Measurements from ENCODE around the gene RALGAPA2.

The RALGAPA2 gene

GRCh38 chr20:20417876-20418676 lies 294.4 kb downstream of the RALGAPA2 start:
- Histone ChIP-seq H3K27me3 (ENCODE audit: control insufficient read depth, insufficient read depth, low read length) (no peaks in the 10 kb centered on the region), H3K4me1 (ENCODE audit: control insufficient read depth, insufficient read depth, low read length) (peaks cover 8% of the 10 kb centered on the region; the same call in 1 of the 2 replicates), H3K4me3 (ENCODE audit: low read depth, low read length) (no peak overlapping the region), H3K9me3 (ENCODE audit: control insufficient read depth, insufficient read depth, low read depth, low read length) (no peaks in the 10 kb centered on the region), H3K27ac (ENCODE audit: low read depth, low read length) (no peak overlapping the region), H3K36me3 (ENCODE audit: control insufficient read depth, insufficient read depth, low read length) (no peaks in the 10 kb centered on the region), H3K9ac (ENCODE audit: low read length) (no peak overlapping the region)

GRCh38 chr20:20415321-20415720 lies 297.1 kb downstream of the RALGAPA2 start:
- Histone ChIP-seq H3K9ac (ENCODE audit: low read length) (no peak overlapping the region), H3K4me3 (ENCODE audit: low read depth, low read length) (no peak overlapping the region), H3K36me3 (ENCODE audit: control insufficient read depth, insufficient read depth, low read length) (no peaks in the 10 kb centered on the region), H3K4me1 (ENCODE audit: control insufficient read depth, insufficient read depth, low read length) (peaks cover 23% of the 10 kb centered on the region), H3K27me3 (ENCODE audit: control insufficient read depth, insufficient read depth, low read length) (peaks cover 11% of the 10 kb centered on the region; the same call in 1 of the 2 replicates), H3K9me3 (ENCODE audit: control insufficient read depth, insufficient read depth, low read depth, low read length) (no peaks in the 10 kb centered on the region), H3K27ac (ENCODE audit: low read depth, low read length) (no peak overlapping the region)

GRCh38 chr20:20414640-20415220 lies 297.7 kb downstream of the RALGAPA2 start:
- Histone ChIP-seq H3K9ac (ENCODE audit: low read length) (no peak overlapping the region), H3K9me3 (ENCODE audit: control insufficient read depth, insufficient read depth, low read depth, low read length) (no peaks in the 10 kb centered on the region), H3K4me3 (ENCODE audit: low read depth, low read length) (no peak overlapping the region), H3K27ac (ENCODE audit: low read depth, low read length) (no peak overlapping the region), H3K36me3 (ENCODE audit: control insufficient read depth, insufficient read depth, low read length) (no peaks in the 10 kb centered on the region), H3K4me1 (ENCODE audit: control insufficient read depth, insufficient read depth, low read length) (peaks cover 24% of the 10 kb centered on the region), H3K27me3 (ENCODE audit: control insufficient read depth, insufficient read depth, low read length) (peaks cover 11% of the 10 kb centered on the region; the same call in 1 of the 2 replicates)

GRCh38 chr20:20413810-20414281 lies 298.6 kb downstream of the RALGAPA2 start:
- H3K4me1 ChIP-seq (ENCODE audit: control insufficient read depth, insufficient read depth, low read length): peaks cover 26% of the 10 kb centered on the region
- H3K9me3 ChIP-seq (ENCODE audit: control insufficient read depth, insufficient read depth, low read depth, low read length): no peaks in the 10 kb centered on the region
- no peak overlapping the region for H3K4me3 ChIP-seq (ENCODE audit: low read depth, low read length)
- no peak overlapping the region for H3K27ac ChIP-seq (ENCODE audit: low read depth, low read length)
- peaks cover 11% of the 10 kb centered on the region; the same call in 1 of the 2 replicates for H3K27me3 ChIP-seq (ENCODE audit: control insufficient read depth, insufficient read depth, low read length)
- H3K36me3 ChIP-seq (ENCODE audit: control insufficient read depth, insufficient read depth, low read length): no peaks in the 10 kb centered on the region
- no peak overlapping the region for H3K9ac ChIP-seq (ENCODE audit: low read length)

- no peaks in the 10 kb centered on the region for H3K9me3 ChIP-seq (ENCODE audit: control insufficient read depth, insufficient read depth, low read depth, low read length)
- no peak overlapping the region for H3K4me3 ChIP-seq (ENCODE audit: low read depth, low read length)
- H3K9ac ChIP-seq (ENCODE audit: low read length): no peak overlapping the region
- no peak overlapping the region for H3K27ac ChIP-seq (ENCODE audit: low read depth, low read length)
- no peaks in the 10 kb centered on the region for H3K36me3 ChIP-seq (ENCODE audit: control insufficient read depth, insufficient read depth, low read length)
- peaks cover 26% of the 10 kb centered on the region for H3K4me1 ChIP-seq (ENCODE audit: control insufficient read depth, insufficient read depth, low read length)
- H3K27me3 ChIP-seq (ENCODE audit: control insufficient read depth, insufficient read depth, low read length): peaks cover 11% of the 10 kb centered on the region; the same call in 1 of the 2 replicates
These were observed 299.7 kb downstream of the RALGAPA2 start for GRCh38 chr20:20412750-20413149.

GRCh38 chr20:20411836-20412235 lies 300.6 kb downstream of the RALGAPA2 start:
- Histone ChIP-seq H3K4me1 (ENCODE audit: control insufficient read depth, insufficient read depth, low read length) (peaks cover 26% of the 10 kb centered on the region), H3K9me3 (ENCODE audit: control insufficient read depth, insufficient read depth, low read depth, low read length) (no peaks in the 10 kb centered on the region), H3K4me3 (ENCODE audit: low read depth, low read length) (no peak overlapping the region), H3K27ac (ENCODE audit: low read depth, low read length) (no peak overlapping the region), H3K27me3 (ENCODE audit: control insufficient read depth, insufficient read depth, low read length) (peaks cover 11% of the 10 kb centered on the region; the same call in 1 of the 2 replicates), H3K36me3 (ENCODE audit: control insufficient read depth, insufficient read depth, low read length) (no peaks in the 10 kb centered on the region), H3K9ac (ENCODE audit: low read length) (no peak overlapping the region)

- H3K9me3 ChIP-seq (ENCODE audit: control insufficient read depth, insufficient read depth, low read depth, low read length): no peaks in the 10 kb centered on the region
- H3K9ac ChIP-seq (ENCODE audit: low read length): no peak overlapping the region
- no peaks in the 10 kb centered on the region for H3K36me3 ChIP-seq (ENCODE audit: control insufficient read depth, insufficient read depth, low read length)
- H3K4me1 ChIP-seq (ENCODE audit: control insufficient read depth, insufficient read depth, low read length): peaks cover 26% of the 10 kb centered on the region
- no peak overlapping the region for H3K27ac ChIP-seq (ENCODE audit: low read depth, low read length)
- no peak overlapping the region for H3K4me3 ChIP-seq (ENCODE audit: low read depth, low read length)
- H3K27me3 ChIP-seq (ENCODE audit: control insufficient read depth, insufficient read depth, low read length): peaks cover 11% of the 10 kb centered on the region; the same call in 1 of the 2 replicates
These were observed 301.0 kb downstream of the RALGAPA2 start for GRCh38 chr20:20411402-20411801.

GRCh38 chr20:20410678-20411077 lies 301.8 kb downstream of the RALGAPA2 start:
- peaks cover 26% of the 10 kb centered on the region for H3K4me1 ChIP-seq (ENCODE audit: control insufficient read depth, insufficient read depth, low read length)

GRCh38 chr20:20409331-20409730 lies 303.1 kb downstream of the RALGAPA2 start:
- Histone ChIP-seq H3K9ac (ENCODE audit: low read length) (no peak overlapping the region), H3K4me1 (ENCODE audit: control insufficient read depth, insufficient read depth, low read length) (peaks cover 26% of the 10 kb centered on the region), H3K27me3 (ENCODE audit: control insufficient read depth, insufficient read depth, low read length) (peaks cover 11% of the 10 kb centered on the region; the same call in 1 of the 2 replicates), H3K27ac (ENCODE audit: low read depth, low read length) (no peak overlapping the region), H3K9me3 (ENCODE audit: control insufficient read depth, insufficient read depth, low read depth, low read length) (no peaks in the 10 kb centered on the region), H3K4me3 (ENCODE audit: low read depth, low read length) (no peak overlapping the region), H3K36me3 (ENCODE audit: control insufficient read depth, insufficient read depth, low read length) (no peaks in the 10 kb centered on the region)

More at GRCh38 chr20:20410678-20411077, 301.8 kb downstream of the RALGAPA2 start:
- Histone ChIP-seq H3K27ac (ENCODE audit: low read depth, low read length) (no peak overlapping the region), H3K9ac (ENCODE audit: low read length) (no peak overlapping the region), H3K36me3 (ENCODE audit: control insufficient read depth, insufficient read depth, low read length) (no peaks in the 10 kb centered on the region), H3K4me3 (ENCODE audit: low read depth, low read length) (no peak overlapping the region), H3K9me3 (ENCODE audit: control insufficient read depth, insufficient read depth, low read depth, low read length) (no peaks in the 10 kb centered on the region), H3K27me3 (ENCODE audit: control insufficient read depth, insufficient read depth, low read length) (peaks cover 11% of the 10 kb centered on the region; the same call in 1 of the 2 replicates)

GRCh38 chr20:20407891-20408805 lies 304.3 kb downstream of the RALGAPA2 start:
- Histone ChIP-seq H3K4me3 (ENCODE audit: low read depth, low read length) (no peak overlapping the region), H3K4me1 (ENCODE audit: control insufficient read depth, insufficient read depth, low read length) (peaks cover 18% of the 10 kb centered on the region), H3K9me3 (ENCODE audit: control insufficient read depth, insufficient read depth, low read depth, low read length) (no peaks in the 10 kb centered on the region), H3K36me3 (ENCODE audit: control insufficient read depth, insufficient read depth, low read length) (no peaks in the 10 kb centered on the region), H3K9ac (ENCODE audit: low read length) (no peak overlapping the region), H3K27me3 (ENCODE audit: control insufficient read depth, insufficient read depth, low read length) (peaks cover 11% of the 10 kb centered on the region; the same call in 1 of the 2 replicates), H3K27ac (ENCODE audit: low read depth, low read length) (no peak overlapping the region)
